Liver (tissue), 9 donors: ENCODE measurements around the gene CRTC2. TPM values are rescaled to one million over a fixed set of nuclear protein-coding genes. Genes with fewer than 3 reads are reported as not detected.
A peak's percentile ranks its signal among the peaks of the same experiment; 100 is the strongest.

ENCODE experiments used
- DNase-seq: peaks from one replicate; pipeline ENCODE4 v3.0.0-alpha.2; 2017; ENCODE audit warnings: low spot score
- H3K27ac ChIP-seq, 2 donors: one replicate each; pipeline ENCODE4 v1.7.0; 2013; ENCODE audit warnings: inconsistent platforms in 2 of 2, low read length in 2 of 2, control low read depth in 1 of 2, low read depth in 1 of 2, mild to moderate bottlenecking in 1 of 2
- H3K27me3 ChIP-seq, 4 donors: one replicate each; pipeline versions ENCODE4 v1.6.1 to v1.7.0; 2013; ENCODE audit warnings: low read length in 3 of 4, inconsistent platforms in 1 of 4, mild to moderate bottlenecking in 1 of 4, moderate library complexity in 1 of 4; ENCODE audit not compliant: control insufficient read depth in 4 of 4, insufficient read depth in 4 of 4
- H3K36me3 ChIP-seq, 4 donors: one replicate each; pipeline versions ENCODE4 v1.6.1 to v1.7.0; 2013; ENCODE audit warnings: low read length in 3 of 4, mild to moderate bottlenecking in 3 of 4, low read depth in 1 of 4, moderate library complexity in 1 of 4; ENCODE audit not compliant: control insufficient read depth in 4 of 4, insufficient read depth in 3 of 4
- H3K4me1 ChIP-seq, 4 donors: one replicate each; pipeline versions ENCODE4 v1.6.1 to v1.7.0; 2013; ENCODE audit warnings: low read length in 3 of 4, mild to moderate bottlenecking in 3 of 4, moderate library complexity in 1 of 4; ENCODE audit not compliant: control insufficient read depth in 4 of 4, insufficient read depth in 4 of 4
- H3K4me3 ChIP-seq, 3 donors: one replicate each; pipeline versions ENCODE4 v1.6.1 to v1.7.0; 2013; ENCODE audit warnings: low read length in 3 of 3, control low read depth in 1 of 3, low read depth in 1 of 3, mild to moderate bottlenecking in 1 of 3
- H3K9ac ChIP-seq, 2 donors: one replicate each; pipeline ENCODE4 v1.7.0; 2013; ENCODE audit warnings: low read length in 2 of 2, mild to moderate bottlenecking in 2 of 2, moderate library complexity in 2 of 2, control low read depth in 1 of 2, low read depth in 1 of 2
- H3K9me3 ChIP-seq, 4 donors: one replicate each; pipeline versions ENCODE4 v1.6.1 to v1.7.0; 2013; ENCODE audit warnings: low read length in 3 of 4; ENCODE audit not compliant: control insufficient read depth in 4 of 4
- EGR1 ChIP-seq, 2 donors: IDR thresholded peaks; 2 replicates each; pipeline ENCODE4 v1.6.1; 2016 to 2018; ENCODE audit warnings: antibody characterized with exemption in 2 of 2, low read depth in 2 of 2
- FOXA1 ChIP-seq: IDR thresholded peaks from 2 replicates; pipeline ENCODE4 v1.6.1; 2016; ENCODE audit warnings: antibody characterized with exemption
- FOXA2 ChIP-seq: IDR thresholded peaks from 2 replicates; pipeline ENCODE4 v1.6.1; 2016; ENCODE audit warnings: antibody characterized with exemption
- GABPA ChIP-seq, 2 donors: IDR thresholded peaks in 1 of 2; conservative IDR thresholded peaks in 1 of 2; 2 replicates each; pipeline ENCODE4 v1.6.1; 2016; ENCODE audit warnings: antibody characterized with exemption in 2 of 2, mild to moderate bottlenecking in 1 of 2, moderate library complexity in 1 of 2
- HNF4A ChIP-seq, 2 donors: conservative IDR thresholded peaks; 2 replicates each; pipeline ENCODE4 v1.6.1; 2016; ENCODE audit warnings: antibody characterized with exemption in 2 of 2, mild to moderate bottlenecking in 2 of 2
- HNF4G ChIP-seq: IDR thresholded peaks from 2 replicates; pipeline ENCODE4 v1.6.1; 2016; ENCODE audit warnings: antibody characterized with exemption
- JUND ChIP-seq, 2 donors: IDR thresholded peaks; 2 replicates each; pipeline ENCODE4 v1.6.1; 2016; ENCODE audit warnings: antibody characterized with exemption in 2 of 2
- NR2F2 ChIP-seq: IDR thresholded peaks from 2 replicates; pipeline ENCODE4 v1.6.1; 2016; ENCODE audit warnings: antibody characterized with exemption
- RAD21 ChIP-seq, 2 donors: IDR thresholded peaks; 2 replicates each; pipeline ENCODE4 v1.6.1; 2016; ENCODE audit warnings: antibody characterized with exemption in 2 of 2, mild to moderate bottlenecking in 2 of 2
- RXRA ChIP-seq, 2 donors: IDR thresholded peaks; 2 replicates each; pipeline ENCODE4 v1.6.1; 2017 to 2018; ENCODE audit warnings: antibody characterized with exemption in 2 of 2, mild to moderate bottlenecking in 1 of 2
- SP1 ChIP-seq: IDR thresholded peaks from 2 replicates; pipeline ENCODE4 v1.6.1; 2018; ENCODE audit warnings: antibody characterized with exemption, mild to moderate bottlenecking
- TAF1 ChIP-seq: conservative IDR thresholded peaks from 2 replicates; pipeline ENCODE4 v1.6.1; 2016; ENCODE audit warnings: antibody characterized with exemption, mild to moderate bottlenecking
- YY1 ChIP-seq: IDR thresholded peaks from 2 replicates; pipeline ENCODE4 v1.6.1; 2016; ENCODE audit warnings: antibody characterized with exemption, mild to moderate bottlenecking
- WGBS: extraction: QIAGEN DNeasy Blood & Tissue Kit; methylation state at CpG from one replicate; pipeline ENCODE4 v1.1.7; 2013; 5-methylcytosine and 5-hydroxymethylcytosine counted together
- polyA plus RNA-seq, 2 donors: library from polyadenylated mRNA; stranded (reverse) in 1 of 2; unstranded in 1 of 2; fragments of 200-250 nt in 1 of 2; fragments of >200 nt in 1 of 2; fragmentation: Nextera tagmentation in 1 of 2; extraction: Ambion mirVana in 1 of 2; gene quantifications; one replicate each; pipeline versions ENCODE4 v1.2.1 to v1.2.3, GENCODE V29; 2013 to 2015
- total RNA-seq, 2 donors: library from RNA; depleted of rRNA; stranded (reverse); fragments of >200 nt; gene quantifications; one replicate each; pipeline ENCODE4 v1.2.3, GENCODE V29; 2014
- TF ChIP-seq, protein P1 (sequence below): IDR thresholded peaks from 2 replicates; pipeline ENCODE4 v1.6.1; 2016; ENCODE audit warnings: antibody characterized with exemption, mild to moderate bottlenecking
- TF ChIP-seq, protein P2 (sequence below): IDR thresholded peaks from 2 replicates; pipeline ENCODE4 v1.6.1; 2016; ENCODE audit warnings: antibody characterized with exemption
- TF ChIP-seq, protein P3 (sequence below): IDR thresholded peaks from 2 replicates; pipeline ENCODE4 v1.6.1; 2016; ENCODE audit warnings: antibody characterized with exemption
- TF ChIP-seq, protein P4 (sequence below): fragments of 150-350 bp; IDR thresholded peaks from 2 replicates; pipeline ENCODE4 v1.5.1; 2017; ENCODE audit warnings: improper control_type of control experiment, low read depth, low read length; ENCODE audit not compliant: missing input control
- donor health status: healthy.
- donor health status: healthy.
- donor health status: healthy.
- donor health status: healthy.
- donor health status: healthy.

The CRTC2 gene
- total and polyA plus RNA-seq, 4 donors: 4.9 to 14.9 (median 8.2) TPM

DNA sequence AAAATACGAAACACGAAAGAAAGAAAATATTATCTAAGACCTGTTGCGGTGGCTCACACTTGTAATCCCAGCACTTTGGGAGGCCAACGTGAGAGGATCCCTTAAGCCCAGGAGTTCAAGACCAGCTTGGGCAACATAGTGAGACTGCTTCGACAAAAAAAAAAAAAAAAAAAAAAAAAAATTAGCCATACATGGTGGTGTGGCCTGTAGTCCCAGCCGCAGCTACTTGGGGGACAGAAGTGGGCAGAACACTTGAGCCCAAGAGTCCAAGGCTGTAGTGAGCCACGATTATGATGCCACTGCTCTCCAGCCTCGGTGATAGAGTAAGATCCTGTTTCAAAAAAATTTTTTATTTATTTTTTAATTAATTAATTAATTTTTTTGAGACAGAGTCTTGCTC is 29.2 kb upstream of the CRTC2 start:
- Histone ChIP-seq H3K4me3 (no peak overlapping the region), H3K27me3 (no peaks in the 10 kb centered on the region), H3K9ac (no peak overlapping the region), H3K27ac (no peak overlapping the region), H3K9me3 (no peaks in the 10 kb centered on the region), H3K36me3 (peaks cover under 1 to 6% (median 4%) of the 10 kb centered on the region in 4 donors), H3K4me1 (peaks cover 4 to 28% (median 24%) of the 10 kb centered on the region in 4 donors)
- TF ChIP-seq, protein P1, sequence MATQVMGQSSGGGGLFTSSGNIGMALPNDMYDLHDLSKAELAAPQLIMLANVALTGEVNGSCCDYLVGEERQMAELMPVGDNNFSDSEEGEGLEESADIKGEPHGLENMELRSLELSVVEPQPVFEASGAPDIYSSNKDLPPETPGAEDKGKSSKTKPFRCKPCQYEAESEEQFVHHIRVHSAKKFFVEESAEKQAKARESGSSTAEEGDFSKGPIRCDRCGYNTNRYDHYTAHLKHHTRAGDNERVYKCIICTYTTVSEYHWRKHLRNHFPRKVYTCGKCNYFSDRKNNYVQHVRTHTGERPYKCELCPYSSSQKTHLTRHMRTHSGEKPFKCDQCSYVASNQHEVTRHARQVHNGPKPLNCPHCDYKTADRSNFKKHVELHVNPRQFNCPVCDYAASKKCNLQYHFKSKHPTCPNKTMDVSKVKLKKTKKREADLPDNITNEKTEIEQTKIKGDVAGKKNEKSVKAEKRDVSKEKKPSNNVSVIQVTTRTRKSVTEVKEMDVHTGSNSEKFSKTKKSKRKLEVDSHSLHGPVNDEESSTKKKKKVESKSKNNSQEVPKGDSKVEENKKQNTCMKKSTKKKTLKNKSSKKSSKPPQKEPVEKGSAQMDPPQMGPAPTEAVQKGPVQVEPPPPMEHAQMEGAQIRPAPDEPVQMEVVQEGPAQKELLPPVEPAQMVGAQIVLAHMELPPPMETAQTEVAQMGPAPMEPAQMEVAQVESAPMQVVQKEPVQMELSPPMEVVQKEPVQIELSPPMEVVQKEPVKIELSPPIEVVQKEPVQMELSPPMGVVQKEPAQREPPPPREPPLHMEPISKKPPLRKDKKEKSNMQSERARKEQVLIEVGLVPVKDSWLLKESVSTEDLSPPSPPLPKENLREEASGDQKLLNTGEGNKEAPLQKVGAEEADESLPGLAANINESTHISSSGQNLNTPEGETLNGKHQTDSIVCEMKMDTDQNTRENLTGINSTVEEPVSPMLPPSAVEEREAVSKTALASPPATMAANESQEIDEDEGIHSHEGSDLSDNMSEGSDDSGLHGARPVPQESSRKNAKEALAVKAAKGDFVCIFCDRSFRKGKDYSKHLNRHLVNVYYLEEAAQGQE: no peak
- no peak for TF ChIP-seq RAD21 (IDR thresholded peaks at IDR 0.05)
- no peak for TF ChIP-seq RXRA (IDR thresholded peaks at IDR 0.05)
- TF ChIP-seq SP1: no peak
- TF ChIP-seq, protein P2, sequence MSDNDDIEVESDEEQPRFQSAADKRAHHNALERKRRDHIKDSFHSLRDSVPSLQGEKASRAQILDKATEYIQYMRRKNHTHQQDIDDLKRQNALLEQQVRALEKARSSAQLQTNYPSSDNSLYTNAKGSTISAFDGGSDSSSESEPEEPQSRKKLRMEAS: no peak
- no peak for TF ChIP-seq FOXA2
- TF ChIP-seq EGR1 (IDR thresholded peaks at IDR 0.05; ENCODE audit: low read depth in 2 of 2): no peak
- TF ChIP-seq FOXA1: no peak
- no peak for TF ChIP-seq JUND (IDR thresholded peaks at IDR 0.05)
- TF ChIP-seq GABPA (IDR thresholded peaks at IDR 0.05 in 1 of 2, conservative IDR thresholded peaks at IDR 0.05 in 1 of 2): no peak
- no peak for TF ChIP-seq YY1
- no peak for TF ChIP-seq NR2F2
- TF ChIP-seq, protein P3, sequence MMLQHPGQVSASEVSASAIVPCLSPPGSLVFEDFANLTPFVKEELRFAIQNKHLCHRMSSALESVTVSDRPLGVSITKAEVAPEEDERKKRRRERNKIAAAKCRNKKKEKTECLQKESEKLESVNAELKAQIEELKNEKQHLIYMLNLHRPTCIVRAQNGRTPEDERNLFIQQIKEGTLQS: no peak
- TF ChIP-seq HNF4A (conservative IDR thresholded peaks at IDR 0.05): no peak
- TF ChIP-seq, protein P4, sequence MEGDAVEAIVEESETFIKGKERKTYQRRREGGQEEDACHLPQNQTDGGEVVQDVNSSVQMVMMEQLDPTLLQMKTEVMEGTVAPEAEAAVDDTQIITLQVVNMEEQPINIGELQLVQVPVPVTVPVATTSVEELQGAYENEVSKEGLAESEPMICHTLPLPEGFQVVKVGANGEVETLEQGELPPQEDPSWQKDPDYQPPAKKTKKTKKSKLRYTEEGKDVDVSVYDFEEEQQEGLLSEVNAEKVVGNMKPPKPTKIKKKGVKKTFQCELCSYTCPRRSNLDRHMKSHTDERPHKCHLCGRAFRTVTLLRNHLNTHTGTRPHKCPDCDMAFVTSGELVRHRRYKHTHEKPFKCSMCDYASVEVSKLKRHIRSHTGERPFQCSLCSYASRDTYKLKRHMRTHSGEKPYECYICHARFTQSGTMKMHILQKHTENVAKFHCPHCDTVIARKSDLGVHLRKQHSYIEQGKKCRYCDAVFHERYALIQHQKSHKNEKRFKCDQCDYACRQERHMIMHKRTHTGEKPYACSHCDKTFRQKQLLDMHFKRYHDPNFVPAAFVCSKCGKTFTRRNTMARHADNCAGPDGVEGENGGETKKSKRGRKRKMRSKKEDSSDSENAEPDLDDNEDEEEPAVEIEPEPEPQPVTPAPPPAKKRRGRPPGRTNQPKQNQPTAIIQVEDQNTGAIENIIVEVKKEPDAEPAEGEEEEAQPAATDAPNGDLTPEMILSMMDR: no peak
- TF ChIP-seq HNF4G: no peak
- DNase-seq: no peak
- 92% methylated on average over 8 of the region's 8 CpGs for WGBS

DNA sequence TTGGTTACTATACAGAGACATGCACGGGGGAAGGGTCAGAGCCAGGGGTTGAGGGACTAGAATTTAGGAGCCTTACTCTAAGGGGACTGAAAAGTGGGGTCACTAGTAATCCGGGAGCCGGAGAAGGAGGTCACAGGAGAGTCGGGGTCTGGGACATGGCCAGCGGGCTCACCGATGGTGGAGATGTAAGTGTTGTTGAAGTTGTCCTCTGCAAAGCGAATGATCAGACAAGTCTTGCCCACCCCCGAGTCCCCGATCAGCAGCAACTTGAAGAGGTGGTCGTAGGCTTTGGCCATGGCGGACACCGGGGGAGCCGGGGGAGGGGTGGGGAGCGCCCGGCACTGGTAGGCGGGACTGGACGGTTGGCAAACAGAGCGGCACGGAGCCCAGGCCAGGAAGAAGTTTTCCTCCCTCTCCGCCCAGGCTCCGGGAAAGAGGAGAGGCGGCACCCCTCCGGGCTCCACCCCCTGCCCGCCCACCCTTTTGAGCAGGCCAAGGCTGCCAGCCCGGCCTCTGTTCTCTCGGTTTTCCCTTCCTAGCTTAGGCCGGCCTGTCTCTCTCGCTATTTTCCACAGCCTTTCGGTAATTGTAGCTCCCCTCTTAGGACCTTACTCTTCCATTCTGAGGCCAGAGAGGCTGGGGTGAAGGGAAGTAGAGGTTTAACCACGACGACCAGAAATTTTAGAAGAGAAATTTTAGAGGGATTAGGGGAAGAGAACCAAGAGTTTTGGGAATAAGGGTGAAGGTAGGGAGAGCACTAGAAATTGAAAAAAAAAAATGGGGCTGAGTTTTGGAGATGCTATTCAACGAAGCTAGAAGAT is 27.7 kb upstream of the CRTC2 start, which contains the start of gene RAB13:
RAB13 (minus strand) TSS at position 399 of the 821 bp plus-strand sequence; CDS start at position 296, 103 bp downstream.
- Histone ChIP-seq H3K9me3 (no peaks in the 10 kb centered on the region), H3K4me3 (peak within 1 kb of the TSS; percentile 56 to 76 (median 64)), H3K27me3 (no peaks in the 10 kb centered on the region), H3K27ac (peak within 1 kb of the TSS; percentile 71 to 80), H3K36me3 (peaks cover 0 to 6% (median 3%) of the 10 kb centered on the region in 4 donors), H3K9ac (peak within 1 kb of the TSS; percentile 57 to 88), H3K4me1 (peaks cover 4 to 18% (median 12%) of the 10 kb centered on the region in 4 donors)
- DNase-seq: peak; percentile 83
- TF ChIP-seq, protein P1: no peak
- no peak for TF ChIP-seq FOXA1
- peak; percentile 29 for TF ChIP-seq YY1
- TF ChIP-seq FOXA2: no peak
- TF ChIP-seq, protein P2: no peak
- peak; percentile 37 for TF ChIP-seq TAF1
- TF ChIP-seq, protein P4: no peak
- 2% methylated on average over 32 of the region's 32 CpGs for WGBS
